ELF-1 (cell line): Measurements from ENCODE around the gene HIVEP3.
A peak's percentile ranks its signal among the peaks of the same experiment; 100 is the strongest.
"Not testable (repeated sequence)": the region's sequence is repeated elsewhere in the genome, so short reads cannot be mapped to it uniquely, and the experiment has no call there.

Source experiments
- DNase-seq: peaks from one replicate; pipeline ENCODE4 v3.0.0-alpha.2; 2016; ENCODE audit warnings: low read depth, low spot score

HIVEP3 gene

DNA sequence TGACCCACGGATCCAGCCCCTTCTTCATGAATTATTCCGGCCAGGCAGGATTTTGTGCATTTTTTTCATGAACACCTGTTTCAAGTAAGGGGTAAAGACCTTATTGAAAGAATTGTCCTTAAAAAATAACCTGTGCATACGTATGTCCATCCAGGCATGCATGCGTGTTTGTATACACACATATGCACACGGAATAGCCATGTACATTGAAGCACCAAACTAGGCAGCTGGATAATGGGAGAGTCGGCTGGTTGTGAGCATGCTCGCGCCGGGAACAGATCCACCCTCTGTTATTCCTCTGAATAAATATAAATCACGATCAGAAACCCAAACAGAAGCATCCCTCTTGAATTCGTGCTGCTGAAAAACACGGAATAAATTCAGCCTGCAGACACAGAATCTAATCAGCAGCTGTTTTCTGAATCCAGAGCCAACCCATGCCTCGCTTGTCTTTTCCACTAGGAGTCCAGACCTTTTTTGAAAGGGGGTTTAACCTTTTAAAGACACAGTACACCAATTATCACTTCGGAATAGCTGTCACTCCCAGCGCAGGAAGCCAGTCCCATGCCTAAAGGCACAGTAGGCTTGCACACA is at the start of gene HIVEP3:
HIVEP3 (minus strand) TSS at position 473 of the 594 bp plus-strand sequence.
- DNase-seq, result peak; percentile 40

DNA sequence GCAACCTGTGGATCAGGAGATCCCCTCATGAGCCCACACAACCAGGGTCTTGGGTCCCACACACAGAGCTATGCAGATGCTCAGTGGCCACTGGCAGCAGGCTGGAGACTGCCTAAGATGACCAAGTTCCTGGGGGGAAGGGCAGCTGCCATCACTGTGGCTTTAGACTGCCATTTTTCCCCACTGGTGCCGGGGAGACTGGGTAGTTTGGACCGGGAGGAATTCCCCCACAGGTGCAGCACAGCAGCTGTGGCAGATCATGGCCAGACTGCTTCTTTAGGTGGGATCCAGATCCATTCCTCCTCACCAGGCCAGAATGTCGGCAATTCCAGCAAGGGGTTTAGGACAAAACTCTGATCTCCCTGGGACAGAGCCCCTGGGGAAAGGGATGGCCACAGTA is 45.7 kb upstream of the HIVEP3 start:
- DNase-seq, result no peak

DNA sequence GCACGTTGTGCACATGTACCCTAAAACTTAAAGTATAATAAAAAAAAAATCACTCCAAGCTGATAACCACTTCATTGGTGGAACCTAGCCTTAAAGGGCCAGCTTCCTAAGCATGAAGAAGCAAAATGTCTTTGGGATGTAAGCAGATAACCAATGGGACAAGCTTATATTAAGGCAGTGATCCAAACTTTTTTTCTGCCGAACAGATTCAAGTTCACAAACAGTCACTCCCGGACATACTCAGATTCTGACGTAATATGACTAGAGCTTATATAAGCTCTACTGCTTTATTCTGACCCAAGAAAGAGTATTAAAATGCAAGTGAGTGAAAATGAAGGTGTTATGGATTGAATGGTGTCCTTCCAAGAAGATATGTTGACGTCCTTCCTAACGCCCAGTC is 44.9 kb upstream of the HIVEP3 start:
- DNase-seq, result no peak

DNA sequence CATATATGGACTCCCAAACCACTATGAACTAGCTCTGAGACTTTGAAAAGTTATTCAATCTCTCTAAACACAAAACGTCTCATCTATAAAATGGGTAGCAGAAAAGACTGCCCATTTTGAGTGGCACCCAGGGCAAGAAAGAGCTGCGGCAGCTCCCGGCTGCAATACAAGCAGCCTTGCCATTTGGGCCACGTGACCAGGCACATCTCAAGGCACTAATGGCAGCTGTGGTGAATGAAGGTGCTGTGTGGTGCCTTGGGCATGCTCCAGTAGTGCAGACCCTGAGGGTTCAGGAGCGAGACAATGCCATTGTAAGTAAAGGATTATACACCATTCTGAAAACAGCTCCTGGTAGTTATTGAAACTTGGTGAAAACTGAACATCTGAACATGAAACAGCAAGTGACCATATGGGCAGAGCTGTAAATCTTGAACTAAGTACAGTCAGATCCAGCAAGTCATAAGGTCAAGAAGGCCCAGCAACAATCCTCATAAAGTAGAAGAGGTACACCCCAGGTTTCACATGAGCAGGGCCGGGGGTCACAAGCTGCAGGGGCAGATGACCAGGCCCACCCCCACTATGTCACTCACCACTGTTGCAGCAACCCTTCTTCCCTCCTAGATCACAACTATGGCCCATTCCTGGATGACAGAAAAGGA is 39.4 kb upstream of the HIVEP3 start:
- DNase-seq, result no peak

DNA sequence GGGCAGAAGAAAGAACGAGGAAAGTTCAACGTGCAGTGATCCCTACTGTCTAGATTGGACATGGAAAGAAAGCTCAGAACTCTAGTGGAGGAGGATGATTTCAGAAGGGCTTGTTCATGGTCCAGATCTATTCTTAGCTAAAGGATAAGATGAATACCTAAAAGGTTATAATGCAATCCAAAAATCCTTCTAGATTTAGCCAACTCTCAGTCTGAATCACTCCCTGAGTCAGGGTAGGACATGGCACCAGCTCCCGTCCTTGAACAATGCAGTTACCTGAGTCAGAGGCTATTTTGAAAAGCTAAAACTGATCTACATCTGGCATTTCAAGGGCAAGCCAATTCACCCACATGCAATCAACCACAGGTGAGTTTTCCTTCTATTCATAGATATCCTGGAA is 38.8 kb upstream of the HIVEP3 start:
- DNase-seq, result no peak

DNA sequence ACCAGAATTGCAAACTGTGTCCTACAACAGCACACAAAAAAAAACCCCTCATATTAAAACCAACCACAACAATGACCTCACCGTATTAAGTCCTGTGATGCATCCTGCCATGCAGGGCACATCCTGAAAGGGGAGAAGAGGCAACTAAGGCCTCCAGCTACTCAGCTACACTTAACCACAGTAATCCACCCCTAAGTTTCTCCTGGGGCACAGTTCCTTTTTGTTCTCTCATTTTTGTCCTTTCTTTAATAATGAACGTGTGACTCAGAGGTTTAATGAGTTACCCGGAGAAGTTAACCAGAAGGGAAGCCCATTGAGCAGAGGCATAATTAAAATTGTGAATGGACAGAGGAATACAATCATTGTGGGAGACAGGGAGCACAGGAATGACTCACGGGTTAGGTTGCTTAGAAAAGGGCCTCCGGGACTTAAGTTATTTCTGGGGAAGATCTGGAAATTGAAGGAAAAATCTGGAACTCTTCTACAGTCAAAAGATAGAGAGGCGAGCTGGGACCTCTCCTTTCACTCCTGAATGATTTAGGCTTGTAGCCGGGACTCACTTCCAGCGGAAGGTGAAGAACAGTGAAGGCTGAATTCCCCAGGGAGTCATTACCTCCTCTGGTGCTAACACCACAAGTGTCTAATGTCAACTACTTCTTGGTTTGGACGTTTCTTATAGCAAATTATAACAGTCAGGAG is 36.9 kb upstream of the HIVEP3 start:
- DNase-seq, result no peak

DNA sequence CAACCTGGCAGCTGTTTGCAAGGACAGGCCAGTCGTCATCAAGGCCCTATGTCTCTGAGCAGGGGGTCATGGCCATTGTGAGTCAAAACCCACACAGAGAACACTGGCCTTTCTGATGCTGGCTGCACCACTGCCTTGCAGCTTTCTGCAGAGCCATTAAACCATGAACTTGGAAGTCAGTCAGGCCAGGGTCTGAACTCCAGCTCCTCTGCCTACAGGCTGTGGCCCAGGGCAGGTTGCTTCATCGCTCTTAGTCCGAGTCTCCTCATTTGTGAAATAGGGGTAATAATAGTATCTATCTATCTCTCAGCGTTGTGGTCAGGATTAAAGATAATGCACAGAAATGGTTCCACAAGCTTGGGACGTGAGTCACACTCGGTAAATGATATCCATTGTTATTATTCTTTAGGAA is 35.8 kb upstream of the HIVEP3 start:
- no peak for DNase-seq

DNA sequence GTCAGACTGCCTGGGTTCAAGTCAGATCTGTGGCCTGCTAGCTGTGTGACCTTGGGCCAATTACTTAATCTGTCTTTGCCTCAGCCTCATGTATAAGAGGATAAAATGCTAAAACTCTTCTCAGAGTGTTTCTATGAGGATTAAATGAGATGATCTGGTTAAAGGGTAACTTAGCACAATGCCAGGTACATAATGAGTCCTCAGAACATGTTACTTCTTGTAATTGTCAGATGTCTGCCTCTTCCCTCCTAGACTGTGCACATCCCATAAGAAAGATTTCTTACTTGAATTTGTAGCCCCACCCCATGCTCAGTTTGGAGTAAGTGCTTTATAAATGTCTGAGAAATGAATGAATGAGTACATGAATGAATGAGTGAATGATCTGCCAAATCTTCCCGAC is 34.6 kb upstream of the HIVEP3 start:
- no peak for DNase-seq

DNA sequence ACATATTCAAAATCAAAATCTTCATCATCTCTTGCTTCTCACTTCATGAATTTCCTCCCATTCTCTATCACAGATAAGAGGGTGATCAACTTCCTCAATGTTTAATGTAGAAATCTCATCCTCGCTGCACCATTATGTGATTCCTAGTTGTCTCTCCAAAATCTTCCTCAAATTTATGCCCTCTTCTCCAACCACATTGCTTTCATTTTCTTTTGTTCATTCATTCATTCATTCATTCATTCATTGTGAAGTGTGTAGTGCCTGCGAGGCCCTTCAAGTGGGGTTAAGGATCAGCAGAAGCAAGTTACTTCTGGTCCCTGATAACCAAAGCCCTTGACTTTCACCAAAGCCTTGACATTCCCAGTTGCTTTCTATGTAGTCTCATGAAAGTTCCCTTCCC is 33.5 kb upstream of the HIVEP3 start:
- DNase-seq, result no peak

DNA sequence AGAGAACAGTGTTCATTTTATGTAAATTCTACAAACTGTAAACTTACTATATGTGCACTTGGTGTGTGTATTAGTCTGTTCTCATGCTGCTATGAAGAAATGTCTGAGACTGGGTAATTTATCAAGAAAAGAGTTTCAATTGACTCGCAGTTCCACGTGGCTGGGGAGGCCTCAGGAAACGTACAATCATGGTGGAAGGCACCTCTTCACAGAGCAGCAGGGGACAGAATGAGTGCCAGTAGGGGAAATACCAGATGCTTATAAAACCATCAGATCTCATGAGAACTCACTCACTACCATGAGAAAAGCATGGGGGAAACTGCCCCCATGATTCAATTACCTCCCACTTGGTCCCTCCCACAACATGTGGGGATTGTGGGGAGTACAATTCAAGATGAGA is 32.8 kb upstream of the HIVEP3 start:
- not testable (repeated sequence) for DNase-seq

DNA sequence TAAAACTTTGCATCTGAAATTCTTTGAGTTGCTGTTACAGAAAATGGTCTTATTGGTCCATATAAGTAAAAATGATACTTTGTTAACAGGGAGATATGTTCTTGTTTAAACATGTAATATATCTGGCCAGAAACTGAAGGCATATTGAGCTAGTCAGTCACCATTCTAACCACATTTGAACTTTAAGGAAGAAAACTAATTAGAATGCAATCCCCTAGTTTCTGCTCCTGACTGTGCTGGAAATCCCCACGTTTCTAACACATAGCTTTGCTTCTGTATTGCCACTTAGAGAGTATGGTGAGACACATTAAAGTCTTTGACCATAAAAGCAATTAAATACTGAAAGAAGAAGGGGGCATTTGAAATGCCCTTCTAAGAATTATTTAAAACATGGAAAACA is 32.1 kb upstream of the HIVEP3 start:
- no peak for DNase-seq

DNA sequence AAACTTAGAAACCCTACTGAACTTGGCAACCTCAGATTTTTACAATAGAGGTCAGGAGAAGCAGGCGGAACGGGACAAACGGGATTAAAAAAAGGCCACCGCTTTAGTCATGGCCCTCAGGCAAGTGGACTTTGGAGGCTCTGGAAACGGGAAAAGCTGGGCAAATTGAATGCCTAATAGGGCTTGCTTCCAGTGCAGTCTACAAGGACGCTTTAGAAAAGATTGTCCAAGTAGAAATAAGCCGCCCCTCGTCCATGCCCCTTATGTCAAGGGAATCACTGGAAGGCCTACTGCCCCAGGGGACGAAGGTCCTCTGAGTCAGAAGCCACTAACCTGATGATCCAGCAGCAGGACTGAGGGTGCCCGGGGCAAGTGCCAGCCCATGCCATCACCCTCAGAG is 27.2 kb upstream of the HIVEP3 start:
- peak; percentile 14 for DNase-seq

DNA sequence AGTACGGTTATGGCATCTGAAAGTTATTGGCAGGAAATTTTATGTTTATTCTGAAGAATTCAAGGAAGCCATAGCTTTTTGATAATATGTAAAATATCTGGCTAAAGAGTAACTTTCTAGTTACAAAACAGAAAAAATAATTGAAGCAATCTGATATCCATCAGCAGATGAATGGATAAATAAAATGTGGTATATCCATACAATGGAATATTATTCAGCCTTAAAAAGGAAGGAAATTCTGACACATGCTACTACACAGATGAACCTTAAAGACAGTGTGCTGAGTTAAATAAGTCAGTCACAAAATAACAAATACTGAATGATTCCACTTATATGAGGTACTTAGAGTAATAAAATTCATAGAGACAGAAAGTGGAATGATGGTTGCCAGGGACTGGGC is 25.0 kb upstream of the HIVEP3 start:
- DNase-seq, result no peak

DNA sequence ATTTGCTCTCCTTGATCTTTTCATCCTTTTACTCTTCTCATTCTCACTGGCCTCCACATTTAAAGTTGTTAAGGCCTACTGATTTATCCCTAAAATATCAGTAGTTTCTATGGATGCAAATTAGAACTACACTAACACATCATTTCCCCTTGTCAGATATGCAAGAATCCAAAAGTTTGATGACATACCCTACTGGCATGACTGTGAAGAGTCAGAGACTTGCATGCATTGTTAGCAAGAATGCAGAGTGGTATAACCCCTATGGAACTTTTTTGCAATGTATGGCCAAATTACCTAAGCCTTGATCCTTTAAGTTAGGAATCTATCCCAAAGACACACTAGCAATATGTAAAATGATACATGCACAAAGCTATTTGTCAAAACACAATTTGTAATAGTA is 23.6 kb upstream of the HIVEP3 start:
- DNase-seq, result no peak

DNA sequence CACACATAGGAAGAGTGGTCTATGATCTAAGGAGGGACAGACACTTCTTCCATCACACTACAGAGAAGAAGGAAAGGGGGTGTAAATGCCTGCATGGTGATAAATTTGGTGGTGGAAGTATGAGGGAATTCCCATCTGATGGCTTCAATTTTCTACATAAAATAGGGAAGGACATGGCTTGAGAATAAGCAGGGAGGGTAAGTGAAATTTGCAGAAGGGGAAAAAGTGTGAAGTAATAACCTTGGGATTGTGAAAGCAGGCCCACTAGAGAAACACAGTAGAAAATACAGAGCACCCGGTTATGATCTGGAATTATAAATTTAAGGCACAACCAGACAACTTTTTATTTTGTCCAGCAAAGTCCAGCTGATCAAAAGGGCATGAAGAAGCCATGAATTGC is 22.7 kb upstream of the HIVEP3 start:
- DNase-seq, result no peak

DNA sequence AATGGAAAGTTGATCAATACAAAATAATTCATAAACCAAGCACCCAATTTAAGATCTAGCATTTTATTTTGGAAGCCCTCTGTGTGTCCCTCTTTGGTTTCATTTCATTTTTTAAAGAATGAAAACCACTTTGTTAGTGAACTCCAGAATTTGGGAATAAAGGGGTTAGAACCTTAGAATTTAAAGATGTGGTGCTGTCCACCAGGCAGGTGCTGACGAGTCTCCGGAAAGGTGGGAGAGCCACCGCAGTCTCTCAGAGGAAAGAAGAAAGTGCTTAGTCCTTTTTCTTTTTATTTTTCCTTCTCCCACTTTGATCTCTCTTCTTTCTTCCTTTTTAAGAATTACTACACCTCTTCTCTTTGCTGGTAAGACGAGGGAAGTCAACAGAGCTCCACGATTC is 20.5 kb upstream of the HIVEP3 start:
- DNase-seq, result no peak

DNA sequence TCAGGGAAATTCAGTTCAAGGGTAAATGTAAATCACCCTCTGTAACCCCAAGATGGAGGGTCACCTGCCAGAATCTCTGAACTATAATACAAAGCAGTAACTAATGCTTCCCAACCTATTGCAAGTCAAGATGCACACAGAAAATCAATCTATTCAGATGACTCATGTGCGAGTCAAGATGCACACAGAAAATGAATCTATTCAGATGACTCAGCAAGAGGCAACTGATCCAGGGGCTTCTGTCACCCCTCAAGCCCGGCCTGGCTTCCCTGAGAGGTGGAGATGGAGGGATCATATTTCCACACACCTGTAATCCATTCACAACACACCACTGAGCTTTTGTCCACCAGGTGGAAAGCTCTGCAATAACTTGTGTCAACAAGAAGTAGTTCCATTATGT is 17.4 kb upstream of the HIVEP3 start:
- no peak for DNase-seq

DNA sequence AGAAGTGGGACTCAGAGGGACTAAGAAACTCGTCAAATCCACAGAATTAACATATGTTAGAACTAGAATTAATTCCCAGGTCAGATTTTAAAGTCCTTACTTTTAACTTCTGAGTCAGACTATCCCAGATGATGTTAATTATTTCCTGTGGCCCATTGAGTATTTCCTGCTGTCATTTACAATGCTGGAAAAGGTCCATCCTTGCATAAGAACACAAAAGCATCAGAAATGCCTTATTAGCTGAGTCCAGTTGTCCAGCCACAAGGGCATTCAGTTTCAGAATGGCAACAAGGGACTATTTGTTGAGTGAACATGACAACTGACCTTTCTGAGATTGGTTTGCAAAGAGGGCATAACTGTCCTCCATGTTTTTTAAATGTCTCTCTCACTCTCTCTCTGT is 16.5 kb upstream of the HIVEP3 start:
- no peak for DNase-seq

DNA sequence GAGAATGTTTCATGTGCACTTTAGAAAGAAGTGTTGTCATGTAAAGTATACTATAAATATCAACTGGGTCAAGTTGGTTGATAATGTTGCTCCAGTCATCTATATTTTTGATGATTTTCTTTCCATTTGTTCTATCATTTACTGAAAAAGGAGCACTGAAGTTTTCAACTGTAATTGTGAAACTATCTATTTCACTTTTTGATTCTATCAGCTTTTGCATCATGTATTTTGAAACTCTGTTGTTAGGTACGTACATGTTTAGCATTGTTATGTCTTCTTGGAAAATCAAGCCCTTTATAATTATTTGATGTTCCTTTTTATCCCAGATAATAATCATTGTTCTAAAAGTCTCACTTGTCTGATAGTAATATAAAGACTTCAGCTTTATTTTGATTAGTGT is 14.4 kb upstream of the HIVEP3 start:
- no peak for DNase-seq

DNA sequence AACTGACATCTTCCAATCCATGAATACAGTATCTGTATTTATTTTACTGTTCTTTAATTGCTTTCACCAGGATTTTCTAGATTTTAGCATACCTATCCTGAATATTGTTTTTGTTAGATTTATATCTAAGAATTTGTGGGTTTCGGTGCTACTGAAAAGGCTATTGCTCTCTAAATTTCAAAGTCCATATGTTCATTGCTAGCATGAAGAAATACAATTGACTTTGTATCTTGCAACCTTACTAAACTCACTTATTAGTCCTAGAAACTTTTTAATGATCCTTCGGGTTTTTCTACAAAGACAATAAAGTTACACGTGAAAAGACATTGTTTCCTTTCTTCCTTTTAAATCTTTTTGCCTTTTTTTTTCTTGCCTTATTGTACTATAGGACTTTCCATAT is 12.9 kb upstream of the HIVEP3 start:
- DNase-seq, result no peak

DNA sequence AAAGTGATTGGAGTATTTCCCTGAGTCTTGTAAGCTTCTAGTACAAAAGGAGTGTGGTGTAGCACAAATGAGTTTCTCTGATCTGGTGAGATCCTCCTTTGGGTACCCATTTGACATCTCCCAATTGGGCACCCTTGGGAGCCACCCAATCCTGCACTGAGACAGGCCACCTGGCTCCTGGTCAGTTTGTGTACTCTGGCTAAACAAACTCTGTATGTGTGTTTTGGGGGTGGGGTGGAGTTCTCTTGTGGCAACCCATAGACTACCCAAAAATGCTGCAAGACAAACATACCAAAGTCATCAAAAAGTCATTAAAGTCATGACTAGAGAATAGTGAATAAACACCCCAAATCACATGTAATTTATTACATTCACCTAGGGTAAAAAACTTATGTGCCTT is 8.4 kb upstream of the HIVEP3 start:
- no peak for DNase-seq

DNA sequence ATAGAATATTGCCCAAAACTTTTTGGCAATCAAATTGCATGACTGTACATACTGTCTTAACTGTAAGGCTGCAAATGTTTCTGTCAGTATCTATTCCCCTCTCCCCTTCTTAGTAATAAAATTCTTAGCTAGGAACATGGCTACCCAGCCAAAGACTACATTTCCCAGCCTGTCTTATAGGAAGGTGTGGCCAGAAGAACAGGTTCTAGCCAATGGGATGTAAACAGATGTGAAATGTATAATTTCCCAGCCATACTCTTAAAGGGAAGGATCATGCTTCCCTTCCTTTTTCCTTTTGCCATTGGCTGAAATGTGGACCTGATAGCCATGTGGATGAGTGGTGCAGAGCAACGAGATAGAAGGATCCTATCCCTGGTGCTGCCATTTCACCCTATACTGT is 7.0 kb upstream of the HIVEP3 start:
- DNase-seq, result no peak

DNA sequence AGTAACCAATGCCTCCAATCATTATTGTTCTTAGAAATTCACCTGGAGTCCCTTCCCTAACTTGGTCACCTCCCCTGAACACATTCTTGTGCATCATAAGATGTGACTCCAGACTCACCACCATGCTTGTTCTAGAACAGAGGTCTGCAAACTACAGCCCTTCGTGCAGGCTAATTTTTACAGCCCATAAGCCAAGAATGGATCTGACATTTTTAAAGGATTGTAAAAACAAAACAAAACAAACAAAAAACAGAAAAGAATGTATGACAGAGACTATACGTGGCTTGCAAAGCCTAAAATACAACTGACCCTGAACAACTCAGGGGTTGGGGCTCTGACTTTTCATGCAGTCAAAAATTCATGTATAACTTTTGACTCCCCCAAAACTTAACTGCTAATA is 6.2 kb upstream of the HIVEP3 start:
- DNase-seq, result no peak
